Islet precursor cell (in vitro differentiated cells): ENCODE measurements around the gene GSN.

ENCODE experiments used
- DNase-seq: peaks from one replicate; pipeline ENCODE4 v3.0.0-alpha.2; 2018

The GSN gene

DNA sequence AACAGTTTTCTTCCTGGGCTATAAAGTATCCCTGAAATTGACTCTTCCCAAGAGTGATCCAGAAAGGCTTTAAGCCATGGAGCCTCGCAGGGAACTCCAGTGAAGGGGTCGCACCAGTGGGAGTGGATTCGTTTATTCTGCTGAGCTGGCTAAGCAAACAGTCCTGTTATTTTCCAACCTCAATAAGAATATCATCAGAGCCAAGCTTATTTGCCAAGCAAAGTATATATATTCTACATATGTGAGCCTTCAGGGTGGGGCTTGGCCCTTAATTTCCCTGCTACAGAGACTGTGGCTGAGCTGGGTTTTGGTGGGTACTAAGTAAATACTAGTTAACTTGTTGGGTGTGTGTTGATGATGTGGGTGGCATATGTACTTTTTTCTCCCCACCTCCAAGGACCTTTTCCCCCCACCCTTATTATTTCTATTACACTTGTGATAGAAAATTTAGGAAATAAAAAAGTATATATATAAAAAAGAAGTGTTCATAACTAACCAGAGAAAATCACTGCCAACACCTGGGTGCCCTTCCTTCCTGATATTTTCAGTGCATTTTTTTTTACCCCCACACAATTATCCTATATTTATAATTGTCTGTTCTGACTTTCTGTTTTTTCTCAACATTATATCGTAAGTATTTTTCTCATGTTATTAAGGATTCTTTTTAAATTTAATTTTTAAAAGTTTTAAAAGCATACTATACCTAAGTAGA lies 5.3 kb downstream of the GSN start:
- no peak for DNase-seq

DNA sequence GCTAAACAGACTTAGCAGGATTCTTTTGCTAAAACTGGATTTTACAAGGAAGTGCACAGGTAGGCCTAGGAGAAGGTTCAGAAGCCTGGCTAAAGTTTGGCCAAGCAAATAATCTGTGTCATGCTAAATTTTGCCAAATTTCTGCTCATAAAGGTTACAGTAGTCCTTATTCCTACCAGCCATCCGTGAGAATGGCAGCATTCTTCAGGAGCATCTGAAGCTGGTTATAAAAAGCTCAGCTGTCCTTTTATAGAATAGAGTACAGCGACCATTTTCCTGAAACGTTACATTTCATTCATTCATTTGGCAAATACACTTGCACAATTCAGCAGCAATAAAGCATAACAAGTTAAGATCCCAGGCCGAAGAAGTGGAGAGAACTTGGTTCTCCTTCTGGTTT lies 6.9 kb downstream of the GSN start:
- DNase-seq: no peak

DNA sequence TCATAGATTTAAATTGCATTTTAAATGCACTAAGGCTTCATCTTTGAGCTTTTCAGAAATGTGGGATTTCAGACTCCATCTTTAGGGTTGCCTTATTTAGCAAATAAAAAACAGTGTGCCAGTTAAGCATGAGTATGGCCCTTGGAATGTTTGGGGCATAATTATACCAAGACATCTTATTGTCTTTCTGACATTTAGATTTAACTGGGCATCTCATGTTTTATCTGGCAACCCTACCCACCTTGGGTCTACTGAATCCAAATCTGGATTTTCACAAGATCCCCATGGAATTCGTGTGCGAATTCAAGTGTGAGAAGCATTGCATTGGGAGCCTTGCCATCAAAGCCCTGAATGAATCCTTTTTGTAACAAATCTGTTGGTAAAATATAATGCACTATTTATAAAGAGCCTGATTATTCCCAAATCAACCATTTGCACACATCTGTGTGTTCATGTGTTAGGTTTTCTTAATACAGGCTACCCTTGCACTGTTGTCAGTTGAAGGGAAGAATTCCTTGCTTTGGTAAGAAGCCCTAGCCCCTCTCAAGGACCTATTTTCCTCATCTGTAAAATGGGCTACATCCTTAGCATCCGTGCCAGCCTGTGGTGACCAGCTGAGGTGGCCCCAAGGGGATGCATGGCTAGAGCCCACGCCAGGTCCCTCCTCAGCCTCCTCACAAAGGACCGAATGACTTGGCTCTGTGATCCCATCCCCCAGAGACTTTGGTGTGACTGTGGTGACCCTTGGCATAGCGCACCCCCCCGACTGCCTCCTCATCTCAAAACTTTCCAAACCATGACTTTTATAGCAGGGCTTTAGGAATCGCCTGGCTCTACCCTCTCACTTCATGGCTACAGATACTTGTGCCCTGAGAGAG lies 8.1 kb downstream of the GSN start:
- no peak for DNase-seq

DNA sequence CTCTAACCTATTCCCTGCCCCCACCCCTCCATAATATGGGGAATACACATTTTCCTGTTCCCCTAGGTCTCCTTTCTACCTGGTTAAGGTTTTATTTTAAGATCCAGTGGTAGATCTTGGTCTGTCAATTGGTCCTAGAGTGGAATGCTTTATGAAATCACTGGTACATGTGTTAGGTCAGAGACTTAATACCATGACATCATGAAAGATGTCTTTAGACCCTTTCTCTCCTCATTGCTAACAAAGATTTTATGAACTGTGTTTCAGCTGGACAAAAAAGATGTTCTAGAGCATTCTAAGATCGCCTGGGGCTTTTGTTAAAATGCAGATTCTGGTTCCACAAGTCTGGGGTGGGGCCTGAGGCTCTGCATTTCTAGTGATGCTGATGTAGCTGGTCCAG lies 9.1 kb downstream of the GSN start:
- no peak for DNase-seq

DNA sequence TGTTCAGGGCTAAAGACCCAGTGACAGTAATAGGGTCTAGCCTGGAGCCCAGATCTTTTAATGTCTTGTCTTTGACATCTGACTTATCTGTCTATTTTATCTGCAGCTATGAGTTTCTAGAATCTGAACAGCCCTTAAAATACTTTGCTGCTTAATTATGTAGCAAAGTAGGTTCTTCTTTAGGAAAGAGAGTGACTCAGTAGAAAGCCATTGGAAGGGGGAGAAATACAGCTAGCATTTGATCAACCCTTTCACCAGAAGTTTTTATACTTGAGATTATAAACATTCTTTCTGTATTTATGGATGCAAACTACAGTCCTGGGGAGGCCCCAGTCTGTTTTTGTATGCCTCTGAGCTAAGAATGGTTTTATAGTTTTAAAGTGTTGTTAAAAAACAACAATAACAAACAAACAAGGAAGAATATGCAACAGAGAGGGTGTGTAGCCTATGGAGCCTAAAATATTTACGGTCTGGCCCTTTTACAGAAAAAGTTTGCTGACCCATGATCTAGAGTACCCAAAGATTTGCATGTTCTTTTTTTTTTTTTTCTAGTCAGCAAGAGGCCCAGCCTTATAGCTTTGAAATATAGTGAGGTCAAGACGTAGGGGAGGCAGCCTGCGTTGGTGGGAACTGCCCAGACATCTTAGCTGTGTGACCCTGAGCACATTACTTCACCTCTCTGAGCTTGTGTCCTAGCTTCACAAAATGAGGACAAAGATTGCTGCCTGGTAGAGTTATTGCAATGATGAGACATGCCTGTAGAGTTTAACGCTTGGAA lies 9.7 kb downstream of the GSN start:
- no peak for DNase-seq

DNA sequence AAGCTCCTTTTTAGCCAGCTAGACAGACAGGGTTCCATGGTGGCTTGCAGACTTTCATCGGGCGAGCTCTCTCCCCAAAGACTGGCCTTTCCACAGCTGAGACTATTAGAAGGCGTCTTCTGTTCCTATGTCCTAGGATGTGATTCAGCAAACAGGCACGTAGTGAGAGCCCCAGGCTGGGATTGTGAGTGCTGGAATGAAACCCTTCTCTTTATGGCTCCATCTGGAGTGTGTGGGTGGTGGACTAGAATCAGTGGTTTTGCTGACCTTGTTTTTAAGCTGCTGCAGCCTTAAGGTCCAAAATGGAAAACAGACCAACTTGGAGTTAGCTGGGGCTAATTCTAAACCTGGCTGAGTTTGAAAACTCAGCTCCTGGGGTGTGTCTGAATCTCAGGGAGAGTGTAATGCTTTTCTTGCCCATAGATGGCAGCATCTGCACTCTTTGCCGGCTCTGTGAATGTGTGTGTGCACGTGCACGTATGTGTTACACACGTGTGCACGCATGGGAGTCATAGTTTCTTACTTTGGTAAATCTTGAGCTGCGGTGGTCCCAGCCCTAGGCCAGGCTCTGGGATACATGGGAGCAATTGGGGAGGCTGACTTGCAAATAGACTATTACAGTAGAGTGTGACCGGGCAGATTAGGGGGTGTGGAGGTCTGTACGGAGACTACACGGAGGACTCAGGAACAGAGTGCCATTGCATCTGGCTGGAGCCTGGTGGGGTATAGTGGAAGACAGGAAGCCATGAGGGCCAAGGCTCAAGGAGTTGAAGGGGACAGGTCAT lies 10.7 kb downstream of the GSN start:
- peak; percentile 98 for DNase-seq

DNA sequence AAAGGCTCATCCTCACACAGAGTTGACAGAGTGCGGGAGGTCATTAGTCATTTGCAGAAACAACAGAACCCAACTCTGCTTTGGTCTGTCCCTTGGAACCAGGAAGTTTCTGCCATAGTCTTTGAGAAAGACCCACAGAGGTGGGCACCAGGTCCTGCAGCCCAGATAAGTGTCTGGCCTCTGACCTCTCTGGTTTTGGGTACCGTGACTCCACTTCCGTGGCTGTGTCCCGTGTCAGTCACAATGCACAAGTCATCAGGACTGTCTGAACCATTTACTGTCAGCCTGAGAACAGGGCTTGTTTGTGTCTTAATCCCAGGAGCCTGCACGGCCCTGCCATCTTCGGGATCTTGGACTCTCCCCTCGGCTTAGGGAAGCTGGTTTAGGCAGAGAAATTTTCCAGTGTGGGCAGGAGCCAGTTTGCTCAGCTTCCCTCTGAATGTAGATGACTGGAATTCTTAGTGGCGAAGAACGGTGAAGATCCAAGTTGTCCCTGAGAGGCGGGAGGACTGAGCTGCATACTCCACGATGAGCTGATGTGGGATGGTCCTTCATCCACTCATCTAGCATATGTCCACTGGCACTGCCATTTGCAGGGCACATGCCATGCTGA lies 11.9 kb downstream of the GSN start:
- DNase-seq: no peak

DNA sequence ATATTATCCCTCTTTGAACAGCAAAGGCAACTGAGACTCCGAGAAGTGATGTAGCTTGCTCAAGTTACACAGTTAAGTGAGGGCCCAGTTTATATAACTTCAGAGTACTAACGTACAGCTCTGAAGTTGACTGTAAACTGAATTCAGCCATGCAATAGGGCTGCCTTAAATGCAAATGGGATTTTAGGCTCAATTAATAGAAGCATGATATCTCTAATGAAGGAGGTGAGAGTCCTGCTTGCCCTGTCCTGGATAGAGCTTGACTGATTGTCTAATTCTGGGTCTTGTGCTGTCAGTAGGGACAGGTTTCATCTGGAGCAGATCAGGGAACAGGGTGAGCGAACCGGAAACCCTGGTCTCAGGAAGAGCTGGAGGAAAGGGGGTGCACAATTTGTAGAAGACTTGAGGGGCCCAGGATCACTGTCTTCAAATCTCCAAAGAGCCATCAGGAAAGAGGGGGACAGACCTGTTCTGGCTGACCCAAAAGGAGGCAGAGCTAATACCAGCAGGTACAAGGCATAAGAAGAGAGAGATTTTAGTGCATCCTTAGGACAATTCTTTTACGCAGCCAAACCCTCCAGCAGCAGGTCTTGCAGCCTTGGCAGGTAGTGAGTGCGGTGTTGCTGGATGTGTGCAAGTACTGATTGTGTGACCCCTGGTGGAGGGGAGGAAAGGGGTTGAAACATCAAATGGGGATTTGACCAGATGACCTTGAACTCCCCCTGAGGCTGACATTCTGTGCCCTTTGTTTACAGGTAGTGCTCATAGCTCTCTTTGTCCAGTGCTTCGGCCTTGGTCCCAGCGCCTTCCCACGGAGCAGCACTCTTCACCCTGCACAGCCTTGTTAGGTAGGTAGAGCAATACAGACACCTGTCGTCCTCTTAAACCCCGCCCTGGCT lies 13.0 kb downstream of the GSN start:
- no peak for DNase-seq

DNA sequence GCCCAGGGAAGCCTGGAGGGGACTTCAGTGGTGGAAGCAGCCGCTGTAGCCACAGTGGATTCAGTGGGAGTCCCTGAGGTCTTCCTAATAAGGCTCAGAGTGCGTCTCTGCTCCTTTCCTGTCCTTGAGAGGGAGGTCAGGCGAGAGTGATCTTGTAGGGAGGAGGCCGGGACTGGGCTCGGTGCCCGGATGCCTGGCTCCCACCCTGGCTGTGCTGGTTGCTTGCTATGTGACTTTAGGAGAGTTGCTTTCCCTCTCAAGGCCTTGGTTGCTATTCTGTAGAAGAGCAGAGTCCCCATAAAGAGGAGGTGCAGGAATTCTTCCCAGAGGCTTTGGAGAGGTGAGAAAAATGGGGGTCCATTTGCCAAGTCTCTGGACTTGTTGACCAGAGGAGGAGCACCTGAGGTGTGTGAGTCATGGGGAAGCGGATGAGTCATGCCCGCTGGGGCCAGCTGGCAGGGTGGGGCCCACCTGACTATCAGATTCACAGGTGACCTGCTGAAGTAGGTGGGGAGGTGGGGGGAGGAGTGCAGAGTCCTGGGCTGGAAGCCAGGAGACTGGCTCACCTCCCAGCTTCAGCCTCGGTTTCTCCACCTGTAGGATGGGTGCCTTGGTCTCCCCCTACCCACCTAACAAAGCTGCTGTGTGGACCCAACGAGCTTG lies 13.8 kb downstream of the GSN start:
- DNase-seq: peak; percentile 94

DNA sequence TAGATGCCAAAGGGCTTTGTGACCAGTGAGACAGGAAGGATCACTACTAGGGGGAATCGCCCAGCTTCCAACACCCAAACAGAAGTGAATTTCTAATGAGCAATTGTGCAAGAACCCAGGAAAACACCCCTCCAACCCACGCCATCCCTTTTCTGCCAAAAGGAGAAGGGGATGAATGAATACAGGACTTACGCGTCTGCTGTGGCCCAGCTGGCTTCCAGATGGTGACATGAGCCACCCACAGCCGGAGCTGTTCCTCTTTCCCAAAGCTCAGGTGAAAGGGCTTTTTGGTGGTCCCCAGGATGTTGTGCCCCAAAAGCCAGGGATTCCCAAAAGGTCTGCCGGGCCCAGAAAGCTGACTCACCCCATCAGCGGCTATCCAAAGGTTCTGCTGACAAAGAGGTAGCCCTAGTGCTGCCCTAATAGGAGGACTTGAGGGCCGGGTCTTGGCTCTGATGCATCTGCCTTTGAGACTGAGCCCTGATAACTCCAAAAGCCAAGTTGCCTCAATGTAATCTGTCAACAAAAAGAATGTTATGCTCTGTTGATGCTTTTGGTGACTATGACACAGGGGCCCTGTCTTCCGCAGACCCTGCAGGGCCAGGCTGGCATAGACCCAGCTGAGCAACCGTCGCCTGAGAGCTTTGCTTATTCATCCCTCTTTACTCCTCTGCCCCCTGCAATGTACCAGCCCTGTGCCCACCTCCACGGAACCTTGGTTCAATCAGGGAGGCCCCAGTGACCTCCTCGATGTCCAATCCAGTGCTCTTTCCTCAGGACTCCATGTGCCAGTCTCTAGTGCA lies 14.5 kb downstream of the GSN start:
- no peak for DNase-seq

DNA sequence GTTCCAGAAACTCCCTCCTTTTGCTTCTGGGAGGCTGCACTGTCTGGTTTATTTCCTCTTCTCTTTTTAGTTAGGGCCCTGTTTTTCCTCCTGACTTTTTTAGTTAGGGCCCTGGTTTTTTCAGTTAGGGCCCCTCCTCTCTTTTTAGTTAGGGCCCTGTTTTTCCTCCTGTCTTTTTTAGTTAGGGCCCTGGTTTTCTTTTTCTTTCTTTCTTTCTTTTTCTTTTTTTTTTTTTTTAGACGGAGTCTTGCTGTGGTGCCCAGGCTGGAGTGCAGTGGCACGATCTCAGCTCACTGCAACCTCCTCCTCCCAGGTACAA lies 15.1 kb downstream of the GSN start:
- no peak for DNase-seq

DNA sequence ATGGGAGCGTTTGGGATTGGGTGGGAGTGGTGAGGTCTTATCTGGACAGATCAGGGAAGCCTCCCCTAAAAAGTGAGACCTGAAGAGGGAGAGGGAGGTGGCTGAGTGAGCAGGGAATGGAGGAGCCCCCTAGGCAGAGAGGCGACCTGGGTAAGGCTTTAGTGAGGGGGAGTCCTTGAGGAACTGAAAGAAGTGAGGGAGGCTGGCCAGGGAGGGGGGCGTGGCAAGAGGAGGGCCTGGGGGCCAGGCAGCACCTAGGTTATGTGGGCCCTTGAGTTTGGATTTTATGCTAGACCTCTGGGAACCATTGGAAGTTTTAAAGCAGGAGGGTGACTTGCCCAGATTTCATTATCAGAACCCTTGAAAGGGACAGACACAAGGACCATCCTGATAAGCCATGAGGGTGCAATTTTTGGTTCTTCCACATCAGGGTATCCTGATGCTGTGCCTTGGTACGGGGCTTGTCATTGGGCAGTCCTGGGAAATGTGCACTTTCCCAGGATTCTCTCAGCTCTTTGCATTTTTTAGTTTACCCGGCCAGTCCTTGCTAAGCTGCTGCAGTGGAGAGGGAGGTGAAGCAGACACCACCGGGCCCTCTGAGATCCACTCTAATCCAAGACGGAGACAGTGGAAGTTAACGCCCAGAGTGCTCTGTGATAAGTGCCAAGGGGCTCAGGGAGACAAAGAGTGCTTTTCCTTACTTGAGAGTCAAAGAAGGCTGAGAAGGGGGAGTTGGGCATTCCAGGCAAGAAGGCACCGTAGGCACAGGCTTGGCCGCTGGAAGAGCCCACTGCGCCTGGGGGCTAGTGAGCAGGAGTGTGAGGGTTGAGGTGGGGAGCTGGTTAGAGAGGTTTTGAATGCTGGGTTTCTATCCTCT lies 16.1 kb downstream of the GSN start:
- DNase-seq: peak; percentile 73

DNA sequence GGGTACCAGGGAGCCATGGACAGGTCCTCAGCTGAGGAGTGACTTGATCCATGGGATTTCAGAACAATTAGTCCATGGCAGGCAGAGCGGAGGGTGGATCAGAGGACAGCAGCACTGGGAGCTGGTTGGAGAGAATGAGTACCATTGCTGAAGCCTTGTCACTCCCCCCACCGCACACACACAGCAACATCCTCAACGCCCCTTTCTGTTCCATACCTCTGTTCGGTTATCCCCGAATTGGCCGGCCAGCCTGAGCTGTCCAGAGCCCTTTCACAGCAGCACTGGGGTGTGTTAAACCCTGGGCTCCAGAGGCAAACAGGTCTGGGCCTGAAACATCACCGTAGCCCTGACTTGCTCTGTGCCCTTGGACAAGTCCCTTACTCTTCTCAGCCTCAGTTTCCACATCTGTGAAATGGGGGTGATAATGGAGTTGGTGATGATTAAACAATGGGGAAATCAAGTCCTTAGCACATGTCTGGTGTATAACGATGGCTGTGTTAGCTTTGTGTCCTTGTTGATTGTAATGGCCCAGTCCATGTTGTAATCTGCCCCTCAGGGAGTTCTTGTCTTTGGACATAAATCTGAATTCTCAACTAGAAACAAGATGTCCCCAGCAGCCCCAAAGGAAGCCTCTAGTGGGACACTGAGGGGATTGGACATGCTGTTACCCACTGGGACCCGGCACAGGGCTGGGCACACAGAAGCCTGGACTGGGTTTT lies 16.9 kb downstream of the GSN start:
- DNase-seq: no peak

DNA sequence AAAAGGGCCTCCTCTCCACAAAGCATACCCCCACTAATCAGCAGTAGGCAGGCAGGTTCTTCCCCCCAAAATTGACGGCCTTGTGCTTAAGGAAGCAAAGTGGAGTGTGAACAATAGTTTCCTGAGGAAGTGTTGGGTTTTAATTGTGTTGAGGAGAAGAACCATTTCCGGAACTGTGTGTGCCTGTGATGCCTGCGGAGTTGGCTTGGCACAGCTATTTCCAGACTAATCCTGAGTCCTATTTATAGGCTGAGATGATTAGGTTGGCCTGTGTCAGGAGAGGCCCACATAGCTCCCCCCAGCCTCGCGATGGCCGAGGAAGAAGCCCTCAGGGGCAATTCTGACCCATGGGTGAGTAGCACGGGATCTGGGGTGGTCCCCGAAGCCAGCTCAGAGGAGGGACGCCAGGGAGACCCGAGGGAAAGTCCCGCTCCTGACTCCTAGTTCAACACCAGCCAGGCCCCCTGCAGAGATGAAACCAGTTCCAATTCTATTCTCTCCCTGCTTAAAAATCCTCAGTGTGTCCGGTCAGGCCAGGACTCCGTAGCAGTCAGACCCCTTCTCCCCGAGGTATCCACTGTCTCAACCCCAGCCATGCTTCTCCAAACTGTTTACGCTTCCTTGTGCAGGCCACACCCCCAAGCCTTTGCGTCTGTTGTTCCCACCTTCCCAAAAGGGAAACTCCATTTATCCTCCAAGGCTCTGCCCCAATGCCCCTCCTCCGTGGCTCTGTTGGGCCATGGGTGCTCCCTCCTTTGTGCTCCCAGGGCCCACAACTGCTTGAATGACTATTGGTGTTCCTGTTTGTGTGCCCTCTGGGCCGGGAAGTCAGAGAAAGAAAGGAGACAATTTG lies 18.1 kb downstream of the GSN start:
- peak; percentile 80 for DNase-seq

DNA sequence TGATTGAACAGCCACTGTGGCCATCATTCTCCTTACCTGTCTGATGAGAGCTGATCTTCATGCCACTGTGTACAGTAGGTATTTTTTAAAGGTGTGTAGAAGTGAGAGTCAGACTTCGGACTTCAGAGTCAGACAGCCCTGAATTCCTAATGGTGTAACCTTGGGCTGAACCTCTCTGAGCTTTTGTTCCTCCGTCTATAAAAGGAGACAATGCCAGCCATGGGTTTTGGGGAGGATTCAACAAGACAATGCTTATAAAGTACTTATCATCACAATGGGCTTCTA lies 18.7 kb downstream of the GSN start:
- DNase-seq: no peak

DNA sequence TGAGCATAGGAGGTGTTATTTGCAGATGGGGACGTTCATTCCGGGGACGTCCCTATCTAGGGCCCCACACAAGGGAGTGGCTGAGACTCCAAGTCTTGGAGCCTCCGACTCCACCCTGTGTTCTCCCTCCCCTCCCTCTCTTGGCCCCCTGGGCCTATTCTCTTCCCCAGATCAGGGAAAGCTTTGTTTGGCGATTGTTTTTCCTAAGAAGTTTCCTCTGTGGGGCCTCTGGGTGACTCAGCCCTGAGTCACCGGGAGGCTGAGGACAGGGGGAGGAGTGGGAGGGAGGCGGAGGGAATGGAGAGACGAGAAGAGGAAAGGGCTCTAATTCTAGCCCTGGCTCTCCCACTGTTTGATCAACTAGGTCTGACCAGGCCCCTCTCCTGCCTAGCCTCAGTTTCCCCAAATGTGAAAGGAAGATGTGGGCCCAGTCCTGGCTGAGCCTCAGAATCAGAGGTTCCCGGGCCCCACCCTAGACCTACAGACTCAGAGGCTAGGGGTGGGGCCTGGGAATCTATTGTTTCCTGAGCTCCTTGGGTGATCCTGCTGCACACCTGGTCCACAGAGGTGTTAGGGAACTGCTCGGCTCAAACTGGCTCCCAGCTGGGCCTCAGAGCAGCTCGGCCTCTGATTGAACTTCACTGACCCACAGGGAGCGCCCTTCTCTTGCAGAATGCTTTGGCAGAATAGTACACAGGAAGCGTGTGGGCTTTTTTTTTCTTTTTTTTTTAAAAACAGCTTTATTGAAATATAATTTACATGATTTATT lies 19.2 kb downstream of the GSN start:
- peak; percentile 98 for DNase-seq

DNA sequence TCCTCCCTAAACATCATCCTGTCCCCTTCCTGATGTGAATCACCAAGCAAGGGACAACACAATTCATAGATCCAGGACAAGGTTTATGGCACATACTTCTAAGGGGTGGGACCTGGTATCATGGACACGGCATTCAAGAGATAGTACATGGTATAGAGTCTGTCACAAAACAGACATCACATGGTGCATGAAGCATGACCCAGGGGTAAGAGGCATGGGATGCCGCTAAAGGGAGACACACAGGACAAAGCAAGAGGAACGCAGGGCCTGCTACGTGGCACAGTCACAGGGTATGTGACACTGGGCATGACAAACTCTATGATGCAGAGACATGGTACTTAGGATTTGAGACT lies 20.7 kb downstream of the GSN start:
- no peak for DNase-seq
